Osteoblast (primary cell): ENCODE measurements around the gene CLEC4M. TPM values are rescaled to one million over a fixed set of nuclear protein-coding genes. Genes with fewer than 3 reads are reported as not detected.
"Not testable (repeated sequence)": the region's sequence is repeated elsewhere in the genome, so short reads cannot be mapped to it uniquely, and the experiment has no call there.

Experiments
- DNase-seq: peaks from one replicate; pipeline ENCODE4 v3.0.0; 2011; ENCODE audit warnings: low spot score, mixed read lengths; ENCODE audit not compliant: insufficient read length; ENCODE audit errors: missing footprints
- H2AFZ ChIP-seq: 2 replicates; pipeline ENCODE4 v1.6.0; 2011; ENCODE audit warnings: mild to moderate bottlenecking, low read length
- H3K27ac ChIP-seq: 2 replicates; pipeline ENCODE4 v1.5.1; 2011; ENCODE audit warnings: mild to moderate bottlenecking, low read depth, low read length, moderate library complexity
- H3K27me3 ChIP-seq: 2 replicates; pipeline ENCODE4 v1.6.0; 2012; ENCODE audit warnings: mild to moderate bottlenecking, control low read depth, inconsistent platforms, low read length, moderate library complexity; ENCODE audit not compliant: insufficient read depth
- H3K36me3 ChIP-seq: 2 replicates; pipeline ENCODE4 v1.5.1; 2011; ENCODE audit warnings: mild to moderate bottlenecking, low read length, control low read depth, moderate library complexity; ENCODE audit not compliant: insufficient read depth
- H3K4me1 ChIP-seq: 2 replicates; pipeline ENCODE4 v1.5.1; 2011; ENCODE audit warnings: mild to moderate bottlenecking, low read length, control low read depth, moderate library complexity; ENCODE audit not compliant: insufficient read depth
- H3K4me2 ChIP-seq: 2 replicates; pipeline ENCODE4 v1.6.0; 2011; ENCODE audit warnings: mild to moderate bottlenecking, low read length; ENCODE audit not compliant: insufficient read depth
- H3K4me3 ChIP-seq: fragments of 200-600 bp; sonication (generic); 3 replicates; pipeline ENCODE4 v1.5.1; 2012; ENCODE audit warnings: mild to moderate bottlenecking, low read length, inconsistent platforms; ENCODE audit not compliant: insufficient read depth
- H3K79me2 ChIP-seq: 2 replicates; pipeline ENCODE4 v1.6.0; 2012; ENCODE audit warnings: mild to moderate bottlenecking, low read length, control low read depth, inconsistent platforms; ENCODE audit not compliant: insufficient read depth
- H3K9me3 ChIP-seq: 2 replicates; pipeline ENCODE4 v1.5.1; 2011; ENCODE audit warnings: low read depth, low read length, control low read depth
- H4K20me1 ChIP-seq: 2 replicates; pipeline ENCODE4 v1.6.0; 2012; ENCODE audit warnings: mild to moderate bottlenecking, low read length, control low read depth; ENCODE audit not compliant: insufficient read depth
- CTCF ChIP-seq: IDR thresholded peaks from 2 replicates; pipeline ENCODE4 v1.5.1; 2011; ENCODE audit warnings: mild to moderate bottlenecking, low read depth, low read length, moderate library complexity; ENCODE audit errors: extremely low read depth
- total RNA-seq: library from RNA; depleted of rRNA; stranded (reverse); fragments of >200 nt; gene quantifications from 2 replicates; pipeline ENCODE4 v1.2.3, GENCODE V29; 2012

CLEC4M gene
- total RNA-seq, 1 donor = not detected

GRCh38 chr19:7757358-7757757, 5.7 kb upstream of the CLEC4M start:
- Histone ChIP-seq H3K79me2 (no peaks in the 10 kb centered on the region), H3K9me3 (no peaks in the 10 kb centered on the region), H3K27ac (no peak overlapping the region), H3K4me2 (no peak overlapping the region), H3K4me3 (no peak overlapping the region), H3K27me3 (no peaks in the 10 kb centered on the region), H2AFZ (no peak overlapping the region), H3K36me3 (no peaks in the 10 kb centered on the region), H3K4me1 (no peaks in the 10 kb centered on the region), H4K20me1 (no peaks in the 10 kb centered on the region)
- DNase-seq = no peak
- no peak for TF ChIP-seq CTCF

- no peak overlapping the region for H3K27ac ChIP-seq
- no peaks in the 10 kb centered on the region for H3K36me3 ChIP-seq
- H2AFZ ChIP-seq = no peak overlapping the region
- no peaks in the 10 kb centered on the region for H3K9me3 ChIP-seq
- no peak overlapping the region for H3K4me2 ChIP-seq
- H3K4me3 ChIP-seq = no peak overlapping the region
- H4K20me1 ChIP-seq = no peaks in the 10 kb centered on the region
- no peak for TF ChIP-seq CTCF
- H3K4me1 ChIP-seq = no peaks in the 10 kb centered on the region
- no peak for DNase-seq
- no peaks in the 10 kb centered on the region for H3K79me2 ChIP-seq
- no peaks in the 10 kb centered on the region for H3K27me3 ChIP-seq
These were observed 3.9 kb upstream of the CLEC4M start for GRCh38 chr19:7759156-7759555.

GRCh38 chr19:7763696-7764095, 653 bp downstream of the CLEC4M start:
- DNase-seq = no peak
- no peak for TF ChIP-seq CTCF
- no peaks in the 10 kb centered on the region for H3K4me1 ChIP-seq

GRCh38 chr19:7764157-7764556, 1.1 kb downstream of the CLEC4M start:
- not testable (repeated sequence) for DNase-seq, H3K4me1 ChIP-seq, H3K27ac ChIP-seq, H3K4me3 ChIP-seq, H3K9me3 ChIP-seq, H3K27me3 ChIP-seq, H3K79me2 ChIP-seq, H3K4me2 ChIP-seq, H2AFZ ChIP-seq, H4K20me1 ChIP-seq, H3K36me3 ChIP-seq

More at GRCh38 chr19:7763696-7764095, 653 bp downstream of the CLEC4M start:
- no peak overlapping the region for H2AFZ ChIP-seq
- no peak overlapping the region for H3K4me3 ChIP-seq
- no peaks in the 10 kb centered on the region for H3K9me3 ChIP-seq
- no peak overlapping the region for H3K4me2 ChIP-seq
- no peaks in the 10 kb centered on the region for H4K20me1 ChIP-seq
- no peak overlapping the region for H3K27ac ChIP-seq
- H3K79me2 ChIP-seq = no peaks in the 10 kb centered on the region
- no peaks in the 10 kb centered on the region for H3K36me3 ChIP-seq
- peaks cover 4% of the 10 kb centered on the region for H3K27me3 ChIP-seq

GRCh38 chr19:7765043-7765442, 2.0 kb downstream of the CLEC4M start:
- not testable (repeated sequence) for H3K9me3 ChIP-seq, H3K27ac ChIP-seq, H3K4me2 ChIP-seq, H3K27me3 ChIP-seq, H4K20me1 ChIP-seq, DNase-seq, H3K4me1 ChIP-seq, H3K4me3 ChIP-seq, H3K79me2 ChIP-seq, H3K36me3 ChIP-seq, H2AFZ ChIP-seq
